CD4-positive, alpha-beta memory T cell (primary cell): ENCODE data around the gene RGL2. TPM values are rescaled to one million over a fixed set of nuclear protein-coding genes. Genes with fewer than 3 reads are reported as not detected.
"Not testable (repeated sequence)": the region's sequence is repeated elsewhere in the genome, so short reads cannot be mapped to it uniquely, and the experiment has no call there.

ENCODE experiments used
- CTCF ChIA-PET: fragments of 350-600 bp; sonication (Branson Sonifier 250); formaldehyde crosslinking; loops from one replicate; lab custom pipeline; 2021; ENCODE audit warnings: inconsistent platforms; ENCODE audit not compliant: partially characterized antibody; lab: Charles Lee
- POLR2A ChIA-PET: fragments of 350-600 bp; sonication (Branson Sonifier 250); formaldehyde crosslinking; loops from one replicate; lab custom pipeline; 2021; ENCODE audit not compliant: partially characterized antibody; lab: Charles Lee
- DNase-seq, 5 donors: peaks; one replicate each; pipeline versions ENCODE4 v3.0.0 to v3.0.0-alpha.2; 2020 to 2022; ENCODE audit warnings: mixed read lengths in 1 of 5
- H3K27ac ChIP-seq: one replicate; pipeline ENCODE4 v1.7.0; 2013; ENCODE audit warnings: low read depth, low read length
- H3K27me3 ChIP-seq: 2 replicates; pipeline ENCODE4 v1.7.0; 2013; ENCODE audit warnings: mild to moderate bottlenecking, low read length, moderate library complexity; ENCODE audit not compliant: insufficient read depth
- H3K36me3 ChIP-seq: 2 replicates; pipeline ENCODE4 v1.7.0; 2013; ENCODE audit warnings: mild to moderate bottlenecking, low read length, moderate library complexity; ENCODE audit not compliant: insufficient read depth
- H3K4me1 ChIP-seq: 2 replicates; pipeline ENCODE4 v1.7.0; 2013; ENCODE audit warnings: mild to moderate bottlenecking, low read length, moderate library complexity; ENCODE audit not compliant: insufficient read depth
- H3K4me3 ChIP-seq, 2 donors: one replicate each; pipeline ENCODE4 v1.7.0; 2013; ENCODE audit warnings: low read length in 2 of 2, mild to moderate bottlenecking in 1 of 2
- H3K9me3 ChIP-seq, 2 donors: one replicate each; pipeline ENCODE4 v1.7.0; 2013; ENCODE audit warnings: low read length in 2 of 2, control low read depth in 1 of 2; ENCODE audit not compliant: control insufficient read depth in 1 of 2
- H3K27ac Mint-ChIP-seq, 7 donors: one replicate each; pipeline ENCODE4 v1.8.0; 2020 to 2021; ENCODE audit warnings: mixed read lengths in 7 of 7, mild to moderate bottlenecking in 6 of 7, inconsistent platforms in 3 of 7, moderate library complexity in 3 of 7
- H3K27me3 Mint-ChIP-seq, 2 donors: one replicate each; pipeline ENCODE4 v1.8.0; 2020 to 2021; ENCODE audit warnings: mixed read lengths in 2 of 2
- H3K36me3 Mint-ChIP-seq, 2 donors: one replicate each; pipeline ENCODE4 v1.8.0; 2020 to 2021; ENCODE audit warnings: mixed read lengths in 2 of 2, inconsistent platforms in 1 of 2, mild to moderate bottlenecking in 1 of 2
- H3K4me1 Mint-ChIP-seq, 4 donors: one replicate each; pipeline ENCODE4 v1.8.0; 2020 to 2021; ENCODE audit warnings: mixed read lengths in 4 of 4, mild to moderate bottlenecking in 1 of 4
- H3K4me3 Mint-ChIP-seq, 8 donors: one replicate each; pipeline ENCODE4 v1.8.0; 2020 to 2021; ENCODE audit warnings: mixed read lengths in 8 of 8, mild to moderate bottlenecking in 7 of 8, moderate library complexity in 6 of 8, inconsistent platforms in 3 of 8
- H3K9me3 Mint-ChIP-seq, 8 donors: one replicate each; pipeline ENCODE4 v1.8.0; 2020 to 2021; ENCODE audit warnings: mixed read lengths in 8 of 8, mild to moderate bottlenecking in 5 of 8, inconsistent platforms in 3 of 8, moderate library complexity in 1 of 8
- intact Hi-C: fragments of 100-400 bp; cut with micrococcal nuclease; formaldehyde crosslinking; loops from one replicate; pipeline ENCODE4 v1.15.1; 2023
- polyA plus RNA-seq, 2 donors: library from polyadenylated mRNA; unstranded; fragments of 300-500 nt; fragmentation: Illumina TruSeq; gene quantifications; one replicate each; pipeline ENCODE4 v1.2.3, GENCODE V29; 2021
- total RNA-seq, 2 experiments: library from RNA; stranded (reverse); gene quantifications; one replicate each; pipeline ENCODE4 v1.2.3, GENCODE V29; 2021

The RGL2 gene
- total and polyA plus RNA-seq, 4 experiments from 2014 or later: 10.0 to 67.9 (median 39.6) TPM

DNA sequence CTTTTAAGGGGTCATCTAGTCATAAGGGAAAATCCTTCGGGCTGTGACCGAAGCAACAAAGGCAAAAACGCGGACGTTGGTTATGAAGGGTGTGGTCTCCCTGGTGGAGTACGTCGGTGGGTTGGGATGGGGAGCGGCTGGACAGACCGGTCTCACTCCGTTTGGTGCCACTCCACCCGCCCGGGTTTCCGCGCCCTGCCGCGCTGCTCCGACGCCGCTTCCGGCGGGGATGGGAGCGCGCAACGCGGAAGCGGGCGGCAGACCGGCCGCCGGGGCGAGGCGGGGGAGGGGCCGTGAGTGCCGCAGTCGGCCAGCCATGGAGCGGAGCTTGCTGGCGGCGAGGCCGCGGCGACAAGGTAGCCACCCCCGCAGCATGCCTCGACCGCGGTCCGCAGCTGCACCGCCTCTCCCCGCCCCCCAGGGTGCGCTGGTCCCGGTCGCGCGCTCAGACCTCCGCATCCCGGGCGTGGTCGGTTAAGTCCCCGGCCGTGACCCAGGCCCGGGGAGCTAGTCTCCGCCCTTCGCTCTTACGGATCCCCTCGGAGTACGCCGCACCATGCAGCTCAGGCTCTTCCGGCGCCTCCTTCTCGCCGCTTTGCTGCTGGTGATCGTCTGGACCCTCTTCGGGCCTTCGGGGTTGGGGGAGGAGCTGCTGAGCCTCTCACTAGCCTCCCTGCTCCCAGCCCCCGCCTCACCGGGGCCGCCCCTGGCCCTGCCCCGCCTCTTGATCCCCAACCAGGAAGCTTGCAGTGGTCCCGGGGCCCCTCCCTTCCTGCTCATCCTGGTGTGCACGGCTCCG, 21.7 kb downstream of the RGL2 start, which contains the start of gene B3GALT4:
Gene B3GALT4, plus strand, starts transcription at position 260 of the 799 bp plus-strand sequence. Its CDS starts 297 bp downstream, at position 557.
- peak; percentile 66 to 77 (median 75) for DNase-seq
- H3K4me3 ChIP-seq: peak within 1 kb of the TSS; percentile 72 to 79
- Mint-ChIP-seq H3K9me3 (peaks cover 0 to 4% (median 0%) of the 10 kb centered on the region in 8 donors), H3K4me3 (peak within 1 kb of the TSS; percentile 89 to 93 (median 91)), H3K27me3 (no peaks in the 10 kb centered on the region), H3K36me3 (peaks cover 21 to 69% of the 10 kb centered on the region in 2 donors), H3K4me1 (peaks cover 35 to 87% (median 59%) of the 10 kb centered on the region in 4 donors), H3K27ac (peak within 1 kb of the TSS; percentile 90 to 97 (median 94))
- no peaks in the 10 kb centered on the region for H3K27me3 ChIP-seq
- H3K36me3 ChIP-seq: peaks cover 43% of the 10 kb centered on the region
- ChIA-PET POLR2A (interaction anchor here (0.6 to 8.8 kb wide), 39 partner anchors 8 to 1612 kb away, joined by 3 to 220 read pairs (median 5); partner anchors contain the start of genes BAK1, CUTA, GPANK1 and HSD17B8), CTCF (interaction anchor here (0.6 to 4.2 kb wide), 15 partner anchors 10 to 153 kb away, joined by 3 to 32 read pairs (median 5); partner anchors contain the start of genes PFDN6, WDR46 and ZBTB22)
- H3K27ac ChIP-seq: peak within 1 kb of the TSS; percentile 82
- H3K4me1 ChIP-seq: peaks cover 71% of the 10 kb centered on the region
- H3K9me3 ChIP-seq: no peaks in the 10 kb centered on the region
- intact Hi-C loops: loop anchor here (1.0 to 10.0 kb wide), 7 partner anchors 12 to 1302 kb away; partner anchors contain the start of genes DXO, PFDN6 and WDR46

DNA sequence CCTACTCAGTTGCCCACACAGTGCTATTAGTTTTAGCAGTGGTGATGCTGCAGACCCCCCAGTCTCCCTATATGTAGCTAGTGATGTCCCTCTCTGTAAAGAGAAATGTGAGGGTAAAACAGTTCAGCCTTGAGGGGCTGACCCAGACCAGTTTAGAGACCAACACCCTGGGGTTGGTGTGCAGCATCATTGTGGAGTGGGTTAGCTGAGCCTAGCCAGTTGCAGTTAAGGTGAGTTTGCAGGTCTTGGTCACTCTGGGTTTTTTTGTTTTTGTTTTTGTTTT, 22.2 kb downstream of the RGL2 start:
- peak overlapping the region; percentile 63 to 97 (median 94) for H3K27ac Mint-ChIP-seq
- POLR2A ChIA-PET: interaction anchor here (0.6 to 8.8 kb wide), 27 partner anchors 10 to 1612 kb away, joined by 3 to 220 read pairs (median 8); partner anchors contain the start of genes BAK1, CUTA, GPANK1 and HSD17B8
- no peaks in the 10 kb centered on the region for H3K27me3 Mint-ChIP-seq
- no peaks in the 10 kb centered on the region for H3K27me3 ChIP-seq
- CTCF ChIA-PET: interaction anchor here (0.6 to 4.2 kb wide), 10 partner anchors 11 to 149 kb away, joined by 3 to 32 read pairs (median 8); partner anchors contain the start of genes PFDN6 and WDR46
- H3K9me3 Mint-ChIP-seq: peaks cover 0 to 4% (median 0%) of the 10 kb centered on the region in 8 donors
- no peaks in the 10 kb centered on the region for H3K9me3 ChIP-seq
- no peak for DNase-seq
- H3K27ac ChIP-seq: peak overlapping the region; percentile 82
- intact Hi-C loops: loop anchor here (10.0 kb wide), 2 partner anchors 298 to 1302 kb away; partner anchors contain the start of gene DXO
- H3K4me1 ChIP-seq: peaks cover 71% of the 10 kb centered on the region
- peaks cover 21 to 73% of the 10 kb centered on the region in 2 donors for H3K36me3 Mint-ChIP-seq
- H3K4me1 Mint-ChIP-seq: peaks cover 37 to 92% (median 62%) of the 10 kb centered on the region in 4 donors
- H3K4me3 Mint-ChIP-seq: peak overlapping the region; percentile 69 to 92 (median 84)
- H3K4me3 ChIP-seq: peak overlapping the region; percentile 72 to 79
- H3K36me3 ChIP-seq: peaks cover 41% of the 10 kb centered on the region

DNA sequence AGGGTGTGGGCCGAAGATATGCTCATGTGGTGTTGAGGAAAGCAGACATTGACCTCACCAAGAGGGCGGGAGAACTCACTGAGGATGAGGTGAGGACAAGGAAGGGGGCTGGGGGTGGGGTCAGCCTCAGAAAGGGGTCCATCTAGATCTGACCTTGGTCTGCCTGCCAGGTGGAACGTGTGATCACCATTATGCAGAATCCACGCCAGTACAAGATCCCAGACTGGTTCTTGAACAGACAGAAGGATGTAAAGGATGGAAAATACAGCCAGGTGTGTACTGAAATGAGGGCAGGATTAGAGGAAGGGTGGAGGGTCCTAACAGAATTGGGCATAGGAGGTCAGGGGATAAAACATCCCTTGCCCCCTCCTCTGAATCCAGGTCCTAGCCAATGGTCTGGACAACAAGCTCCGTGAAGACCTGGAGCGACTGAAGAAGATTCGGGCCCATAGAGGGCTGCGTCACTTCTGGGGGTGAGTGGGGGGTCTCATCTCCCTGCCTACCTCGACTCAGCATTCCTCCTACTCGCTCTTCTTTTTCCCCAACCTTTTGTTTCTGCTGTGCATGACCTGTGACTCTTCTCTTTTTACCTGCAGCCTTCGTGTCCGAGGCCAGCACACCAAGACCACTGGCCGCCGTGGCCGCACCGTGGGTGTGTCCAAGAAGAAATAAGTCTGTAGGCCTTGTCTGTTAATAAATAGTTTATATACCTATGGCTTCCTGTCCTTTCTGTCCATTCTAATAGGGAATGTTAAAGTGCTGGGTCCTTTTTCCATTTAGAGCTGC, 22.8 kb downstream of the RGL2 start:
- peak overlapping the region; percentile 69 to 92 (median 84) for H3K4me3 Mint-ChIP-seq
- not testable (repeated sequence) for DNase-seq, H3K9me3 ChIP-seq, H3K27me3 Mint-ChIP-seq, H3K9me3 Mint-ChIP-seq, H3K27me3 ChIP-seq
- H3K27ac Mint-ChIP-seq: peak overlapping the region; percentile 63 to 97 (median 94)
- Histone ChIP-seq H3K36me3 (peaks cover 41% of the 10 kb centered on the region), H3K27ac (peak overlapping the region; percentile 82), H3K4me3 (peak overlapping the region in 1 of 2 donors; percentile 79), H3K4me1 (peaks cover 73% of the 10 kb centered on the region)
- CTCF ChIA-PET: interaction anchor here (0.6 to 4.2 kb wide), 7 partner anchors 13 to 149 kb away, joined by 4 to 32 read pairs (median 8); partner anchors contain the start of genes PFDN6 and WDR46
- POLR2A ChIA-PET: interaction anchor here (0.9 to 8.8 kb wide), 20 partner anchors 9 to 1611 kb away, joined by 3 to 220 read pairs (median 14); partner anchors contain the start of genes CUTA, GPANK1, PFDN6 and RGL2
- peaks cover 39 to 92% (median 65%) of the 10 kb centered on the region in 4 donors for H3K4me1 Mint-ChIP-seq
- intact Hi-C loops: loop anchor here (10.0 kb wide), 2 partner anchors 299 to 1301 kb away; partner anchors contain the start of gene DXO
- peaks cover 21 to 73% of the 10 kb centered on the region in 2 donors for H3K36me3 Mint-ChIP-seq

DNA sequence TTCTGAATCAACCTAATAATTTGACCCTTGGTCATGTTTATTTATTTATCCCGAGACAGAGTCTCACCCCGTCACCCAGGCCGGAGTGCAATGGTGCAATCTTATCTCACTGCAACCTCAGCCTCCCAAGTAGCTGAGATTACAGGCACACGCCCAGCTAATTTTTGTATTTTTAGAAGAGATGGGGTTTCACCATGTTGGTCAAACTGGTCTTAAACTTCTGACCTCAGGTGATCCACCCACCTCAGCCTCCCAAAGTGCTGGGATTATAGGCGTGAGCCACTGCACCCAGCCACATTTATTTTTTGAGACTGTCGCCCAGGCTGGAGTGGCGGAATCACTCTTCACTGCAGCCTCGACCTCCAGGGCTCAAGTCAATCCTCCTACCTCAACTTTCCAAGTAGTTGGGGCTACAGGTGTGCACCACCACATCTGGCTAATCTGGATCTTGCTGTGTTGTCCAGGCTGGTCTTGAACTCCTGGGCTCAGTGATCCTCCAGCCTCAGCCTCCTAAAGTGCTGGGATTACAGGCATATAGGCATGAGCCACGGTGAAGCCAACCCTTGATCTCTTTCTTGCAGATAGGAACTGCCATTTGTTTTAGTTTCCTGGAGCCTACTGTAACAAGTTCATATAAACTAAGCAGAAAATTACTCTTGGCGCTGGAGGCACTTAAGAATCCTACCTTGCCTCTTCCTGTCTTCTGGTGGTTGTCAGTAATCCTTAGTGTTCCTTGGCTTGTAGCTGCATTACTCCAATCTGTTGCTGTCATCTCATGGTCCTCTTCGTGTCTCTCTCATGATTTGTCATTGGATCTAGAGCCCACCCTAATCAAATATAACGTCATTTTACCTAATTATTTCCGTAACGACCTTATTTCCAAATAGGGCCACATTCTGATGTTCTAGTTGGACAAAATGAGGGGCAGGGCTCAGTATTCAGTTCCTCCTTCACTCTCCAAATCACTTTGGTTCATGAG, 24.5 kb downstream of the RGL2 start:
- H3K9me3 ChIP-seq: no peaks in the 10 kb centered on the region
- CTCF ChIA-PET: no interaction called here
- peaks cover 36% of the 10 kb centered on the region for H3K36me3 ChIP-seq
- peaks cover 81% of the 10 kb centered on the region for H3K4me1 ChIP-seq
- H3K27me3 ChIP-seq: no peaks in the 10 kb centered on the region
- no peaks in the 10 kb centered on the region for H3K27me3 Mint-ChIP-seq
- peak overlapping the region; percentile 82 for H3K27ac ChIP-seq
- peak overlapping the region in 1 of 2 donors; percentile 35 for H3K4me3 ChIP-seq
- H3K36me3 Mint-ChIP-seq: peaks cover 26 to 73% of the 10 kb centered on the region in 2 donors
- POLR2A ChIA-PET: interaction anchor here (1.2 to 8.5 kb wide), 5 partner anchors 9 to 74 kb away, joined by 3 to 220 read pairs (median 3); partner anchors contain the start of genes PFDN6, RXRB and WDR46
- DNase-seq: no peak
- peaks cover 43 to 92% (median 75%) of the 10 kb centered on the region in 4 donors for H3K4me1 Mint-ChIP-seq
- intact Hi-C loops: loop anchor here (5.0 to 10.0 kb wide), 3 partner anchors 143 to 1299 kb away; partner anchors contain the start of genes CUTA and DXO
- H3K4me3 Mint-ChIP-seq: peak overlapping the region; percentile 62 to 100 (median 98)
- H3K27ac Mint-ChIP-seq: peak overlapping the region; percentile 63 to 100 (median 97)
- peaks cover 0 to 5% (median 0%) of the 10 kb centered on the region in 8 donors for H3K9me3 Mint-ChIP-seq

DNA sequence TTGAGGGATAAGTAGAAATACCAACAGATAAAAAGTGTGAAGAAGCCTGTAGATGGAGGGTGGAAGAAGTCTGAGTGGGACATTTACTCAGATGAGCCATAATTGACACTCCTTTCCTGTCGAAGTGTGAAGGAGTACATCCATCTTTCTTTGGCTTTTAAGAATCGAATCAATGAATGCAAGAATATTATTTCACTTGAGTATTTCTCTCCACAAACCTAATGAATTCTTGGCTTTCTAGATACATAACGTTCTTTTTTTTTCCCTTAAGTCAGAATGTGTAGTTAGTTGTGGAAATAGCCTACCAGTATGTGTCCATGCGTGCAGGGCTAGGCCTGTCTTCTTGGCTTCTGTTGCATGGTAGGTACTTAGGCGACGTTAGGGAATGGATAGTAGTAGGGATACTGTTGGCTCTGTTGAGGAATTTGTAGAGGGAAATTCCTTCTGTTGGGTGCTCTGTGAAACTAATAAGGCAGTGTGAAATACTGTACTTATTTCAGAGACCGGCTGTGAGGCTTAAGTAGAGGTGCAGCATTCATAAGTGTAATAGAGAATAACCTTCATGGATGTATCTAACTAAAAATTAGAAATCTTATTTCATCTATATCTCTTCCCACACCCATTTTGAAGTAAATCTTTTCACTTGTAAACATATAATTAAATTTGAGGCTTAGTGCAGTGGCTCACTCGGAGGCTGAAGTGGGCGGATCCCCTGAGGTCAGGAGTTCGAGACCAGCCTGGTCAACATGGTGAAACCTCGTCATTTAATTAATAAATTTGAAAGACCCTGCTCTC, 25.4 kb downstream of the RGL2 start:
- intact Hi-C loops: loop anchor here (5.0 to 10.0 kb wide), 3 partner anchors 144 to 1299 kb away; partner anchors contain the start of genes CUTA and DXO
- H3K4me1 Mint-ChIP-seq: peaks cover 45 to 87% (median 68%) of the 10 kb centered on the region in 4 donors

More for the DNA sequence above, 25.4 kb downstream of the RGL2 start:
- ChIA-PET POLR2A (interaction anchor here (0.8 to 8.5 kb wide), 14 partner anchors 9 to 304 kb away, joined by 3 to 220 read pairs (median 25); partner anchors contain the start of genes BRD2, CUTA, PFDN6 and RGL2), CTCF (interaction anchor here (2.5 kb wide), 1 partner anchor 72 kb away, joined by 15 read pairs; no protein-coding TSS in a partner anchor)
- Histone ChIP-seq H3K9me3 (no peaks in the 10 kb centered on the region), H3K27me3 (no peaks in the 10 kb centered on the region), H3K4me3 (peak overlapping the region; percentile 75 to 90), H3K4me1 (peaks cover 72% of the 10 kb centered on the region), H3K27ac (peak overlapping the region; percentile 85), H3K36me3 (peaks cover 39% of the 10 kb centered on the region)
- Mint-ChIP-seq H3K4me3 (peak overlapping the region; percentile 96 to 100 (median 98)), H3K27me3 (no peaks in the 10 kb centered on the region), H3K9me3 (peaks cover 0 to 5% (median 0%) of the 10 kb centered on the region in 8 donors), H3K36me3 (peaks cover 33 to 74% of the 10 kb centered on the region in 2 donors), H3K27ac (peak overlapping the region; percentile 97 to 100 (median 99))
- no peak for DNase-seq
